Mesodermal cell (in vitro differentiated cells): ENCODE data around the gene NT5C2.

ENCODE experiments used
- H3K27ac ChIP-seq: 2 replicates; pipeline ENCODE4 v1.7.0; 2013; ENCODE audit warnings: mild to moderate bottlenecking, low read depth, low read length, moderate library complexity; ENCODE audit not compliant: severe bottlenecking
- H3K36me3 ChIP-seq: 2 replicates; pipeline ENCODE4 v1.7.1; 2013; ENCODE audit warnings: mild to moderate bottlenecking, low read length, moderate library complexity; ENCODE audit not compliant: control insufficient read depth, insufficient read depth
- H3K4me1 ChIP-seq: one replicate; pipeline ENCODE4 v1.7.1; 2013; ENCODE audit warnings: mild to moderate bottlenecking, low read length; ENCODE audit not compliant: insufficient read depth, control insufficient read depth, poor library complexity, severe bottlenecking
- H3K4me3 ChIP-seq: 2 replicates; pipeline ENCODE4 v1.7.0; 2013; ENCODE audit warnings: low read length, control low read depth, mild to moderate bottlenecking; ENCODE audit not compliant: insufficient read depth, poor library complexity, severe bottlenecking; ENCODE audit errors: extremely low read depth
- H3K9me3 ChIP-seq: 2 replicates; pipeline ENCODE4 v1.7.1; 2013; ENCODE audit warnings: mild to moderate bottlenecking, low read length, moderate library complexity; ENCODE audit not compliant: control insufficient read depth
- WGBS, 2 experiments: methylation state at CpG; one replicate each; pipeline ENCODE4 v1.1.5; 2013; ENCODE audit warnings: missing lambda C conversion rate in 2 of 2; ENCODE audit not compliant: insufficient coverage in 2 of 2; 5-methylcytosine and 5-hydroxymethylcytosine counted together

NT5C2 gene

DNA sequence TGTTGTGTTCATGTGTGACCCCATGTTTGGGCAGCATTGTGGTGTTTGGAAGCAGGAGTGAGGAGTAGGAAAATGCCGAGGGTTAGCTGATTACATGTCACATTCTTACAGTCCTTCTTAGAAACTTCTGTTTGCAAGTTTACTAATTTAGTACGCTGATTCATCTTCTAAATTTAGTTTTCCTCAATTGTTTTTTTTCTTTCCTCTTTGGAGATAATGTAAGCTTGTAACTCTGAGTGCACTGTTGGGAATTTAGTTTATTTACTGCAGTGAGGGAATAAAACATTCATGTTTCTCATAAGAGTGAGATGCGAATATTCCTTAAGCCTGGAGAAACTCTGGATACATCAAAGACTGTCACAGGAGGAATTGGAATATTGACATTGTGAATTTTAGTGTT lies 135.0 kb downstream of the NT5C2 start:
- peaks cover 8% of the 10 kb centered on the region for H3K4me1 ChIP-seq
- no peak overlapping the region for H3K4me3 ChIP-seq
- WGBS, 2 experiments, result 92 to 100% methylated on average over 1 of the region's 3 CpGs
- no peaks in the 10 kb centered on the region for H3K36me3 ChIP-seq
- H3K9me3 ChIP-seq, result no peaks in the 10 kb centered on the region
- H3K27ac ChIP-seq, result no peak overlapping the region

DNA sequence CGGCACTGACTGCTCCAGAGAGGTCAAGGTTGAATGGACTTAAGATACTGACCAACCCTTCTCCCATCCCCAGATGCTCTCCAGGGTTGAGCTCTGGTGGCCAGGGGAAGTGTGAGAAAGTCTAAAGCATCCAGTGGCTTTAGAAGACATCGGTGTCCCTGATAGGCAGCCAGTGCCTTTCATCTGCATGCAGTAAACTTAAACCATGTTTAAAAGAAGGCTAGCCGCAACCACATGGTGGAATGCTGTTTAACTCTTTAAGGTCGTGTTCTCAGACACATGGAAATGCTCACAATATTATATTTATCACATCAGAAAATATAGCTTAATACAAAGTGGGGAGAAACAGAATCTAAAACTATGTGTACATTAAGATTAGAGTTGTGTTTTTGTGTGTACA lies 138.0 kb downstream of the NT5C2 start:
- WGBS, 2 experiments, result 78 to 100% methylated on average over 1 of the region's 4 CpGs
- Histone ChIP-seq H3K4me3 (no peak overlapping the region), H3K4me1 (peaks cover 8% of the 10 kb centered on the region), H3K27ac (no peak overlapping the region), H3K36me3 (no peaks in the 10 kb centered on the region), H3K9me3 (no peaks in the 10 kb centered on the region)

DNA sequence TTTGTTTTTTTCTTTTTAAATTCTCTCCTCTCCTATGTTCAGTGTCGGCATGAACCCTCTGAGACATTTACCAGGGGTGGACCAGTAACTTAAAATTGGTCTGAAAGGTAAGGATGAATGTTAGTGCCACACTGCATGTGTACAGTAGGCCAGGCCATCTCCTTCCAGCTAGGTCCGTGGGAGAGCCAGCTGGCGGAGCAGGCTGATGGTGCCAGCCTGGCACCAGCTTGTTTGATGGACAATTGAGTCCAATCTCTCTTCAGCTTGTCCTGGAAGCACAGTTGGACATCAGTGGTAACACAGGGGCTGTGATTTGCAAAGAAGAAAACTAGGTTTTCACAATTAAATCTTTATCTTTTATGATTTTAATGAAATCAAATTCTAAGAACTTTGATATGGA lies 138.5 kb downstream of the NT5C2 start:
- no peaks in the 10 kb centered on the region for H3K36me3 ChIP-seq
- H3K27ac ChIP-seq, result no peak overlapping the region
- peaks cover 8% of the 10 kb centered on the region for H3K4me1 ChIP-seq
- no peaks in the 10 kb centered on the region for H3K9me3 ChIP-seq
- WGBS, 2 experiments, result 98 to 100% methylated on average over 2 of the region's 3 CpGs
- H3K4me3 ChIP-seq, result no peak overlapping the region

DNA sequence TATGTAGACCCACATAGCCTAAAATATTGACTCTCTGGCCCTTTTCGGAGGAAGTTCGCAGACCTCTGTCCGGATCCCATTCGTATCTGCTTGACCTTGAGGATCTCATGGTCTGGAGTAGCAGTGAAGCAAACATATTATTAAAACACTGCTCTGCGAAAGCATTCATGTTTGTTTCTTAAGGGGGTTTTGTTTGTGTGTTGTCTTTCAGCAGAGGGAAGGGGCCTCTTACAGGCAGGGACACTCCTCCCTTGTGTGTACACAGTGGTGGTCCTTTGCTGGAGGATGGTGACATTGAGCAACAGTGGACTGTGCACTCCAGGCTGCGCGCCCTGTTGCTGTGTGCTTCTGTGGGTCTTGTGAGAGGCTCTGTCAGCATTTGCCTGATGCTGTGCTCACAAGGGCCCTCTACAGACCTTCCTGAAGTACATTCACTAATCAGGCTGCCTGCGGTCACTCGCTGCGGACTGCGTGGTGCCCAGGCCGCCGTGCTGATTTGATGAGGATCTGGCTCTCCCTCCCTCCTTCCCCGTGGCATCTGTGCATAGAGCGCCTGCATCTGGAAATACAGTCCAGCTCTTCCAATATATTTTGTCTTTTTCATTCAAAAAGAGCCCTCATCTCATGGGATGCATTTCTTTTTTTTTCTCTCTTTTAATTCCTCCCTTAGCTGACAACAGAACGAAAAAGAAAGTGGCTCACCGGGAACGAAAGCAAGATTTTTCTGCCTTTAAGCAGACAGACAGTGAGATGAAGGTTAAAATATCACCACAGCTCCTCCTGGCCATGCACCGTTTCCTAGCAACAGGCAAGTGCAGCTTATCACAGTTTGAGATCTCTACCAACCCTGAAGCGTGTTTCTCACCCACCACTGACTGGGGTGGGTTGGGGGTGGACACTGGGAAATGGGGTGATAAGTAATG lies 139.2 kb downstream of the NT5C2 start:
- H3K36me3 ChIP-seq, result no peaks in the 10 kb centered on the region
- no peaks in the 10 kb centered on the region for H3K9me3 ChIP-seq
- WGBS, 2 experiments, result 47 to 55% methylated on average over 11 to 14 of the region's 20 CpGs
- peaks cover 8% of the 10 kb centered on the region for H3K4me1 ChIP-seq
- no peak overlapping the region for H3K4me3 ChIP-seq
- peak overlapping the region; percentile 24 for H3K27ac ChIP-seq

DNA sequence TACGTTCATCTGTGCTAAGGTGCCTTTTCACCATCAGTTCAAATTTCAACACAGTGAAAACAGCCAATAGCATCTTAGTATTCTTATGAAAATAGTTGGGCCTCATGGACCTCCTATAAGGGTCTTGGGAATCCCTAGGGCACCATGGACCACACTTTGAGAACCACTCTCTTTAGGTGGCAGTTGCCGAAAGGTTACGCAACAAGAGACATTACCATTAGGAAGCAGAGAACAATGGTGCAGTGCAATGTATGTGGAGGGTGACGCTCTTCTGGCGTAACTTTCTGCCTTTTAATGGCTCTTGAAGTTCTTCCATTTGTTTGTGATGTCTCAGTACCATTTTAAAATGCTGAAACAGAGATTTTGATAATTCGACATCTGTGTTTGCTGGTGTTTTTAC lies 143.8 kb downstream of the NT5C2 start:
- no peak overlapping the region for H3K27ac ChIP-seq
- no peak overlapping the region for H3K4me3 ChIP-seq
- no peaks in the 10 kb centered on the region for H3K36me3 ChIP-seq
- 78 to 90% methylated on average over 5 to 6 of the region's 6 CpGs for WGBS, 2 experiments
- H3K4me1 ChIP-seq, result peaks cover 18% of the 10 kb centered on the region
- H3K9me3 ChIP-seq, result no peaks in the 10 kb centered on the region

DNA sequence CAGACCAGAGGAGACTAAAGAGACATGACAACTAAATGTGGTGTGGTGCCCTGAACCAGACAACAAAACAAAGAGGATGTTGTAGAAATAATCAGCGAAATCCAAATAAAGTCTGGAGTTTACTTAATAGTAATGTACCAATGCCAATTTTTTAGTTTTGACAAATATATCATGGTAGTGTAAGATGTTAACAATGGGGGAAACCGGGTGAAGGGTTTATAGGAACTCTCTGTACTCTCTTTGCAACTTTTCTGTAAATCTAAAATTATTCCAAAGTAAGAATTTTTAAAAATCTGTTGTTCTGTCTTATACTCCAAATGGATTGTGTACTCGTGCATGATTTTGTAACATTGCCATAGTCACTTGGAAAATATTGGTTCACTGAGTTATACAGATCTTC lies 145.7 kb downstream of the NT5C2 start:
- 80 to 100% methylated on average over 1 of the region's 3 CpGs for WGBS, 2 experiments

DNA sequence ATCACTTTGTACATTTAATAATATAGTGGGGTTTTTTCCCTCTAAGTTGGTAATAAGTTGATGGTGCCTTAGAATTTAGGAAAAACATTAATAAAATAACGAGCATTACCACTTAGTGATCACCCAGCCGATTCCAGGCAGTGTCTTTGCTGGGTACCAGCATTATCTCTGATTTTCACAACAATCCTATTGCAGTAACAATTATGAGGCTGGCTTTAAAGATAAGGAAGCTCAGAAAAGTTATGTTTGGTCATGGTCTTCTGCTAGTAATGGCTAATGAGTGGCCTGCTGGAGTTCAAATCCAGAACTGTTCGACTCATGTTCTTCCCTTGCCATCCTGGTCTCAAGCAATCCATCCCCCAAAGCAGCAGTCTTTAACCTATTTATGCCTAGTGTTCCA lies 147.1 kb downstream of the NT5C2 start:
- no CpG with 5 or more reads among the region's 3 CpGs for WGBS, 2 experiments
- peaks cover 19% of the 10 kb centered on the region for H3K4me1 ChIP-seq
- H3K9me3 ChIP-seq, result no peaks in the 10 kb centered on the region
- no peak overlapping the region for H3K27ac ChIP-seq
- H3K4me3 ChIP-seq, result no peak overlapping the region
- H3K36me3 ChIP-seq, result no peaks in the 10 kb centered on the region

More for the DNA sequence above, 145.7 kb downstream of the NT5C2 start:
- Histone ChIP-seq H3K36me3 (no peaks in the 10 kb centered on the region), H3K4me3 (no peak overlapping the region), H3K27ac (no peak overlapping the region), H3K4me1 (peaks cover 19% of the 10 kb centered on the region), H3K9me3 (no peaks in the 10 kb centered on the region)

DNA sequence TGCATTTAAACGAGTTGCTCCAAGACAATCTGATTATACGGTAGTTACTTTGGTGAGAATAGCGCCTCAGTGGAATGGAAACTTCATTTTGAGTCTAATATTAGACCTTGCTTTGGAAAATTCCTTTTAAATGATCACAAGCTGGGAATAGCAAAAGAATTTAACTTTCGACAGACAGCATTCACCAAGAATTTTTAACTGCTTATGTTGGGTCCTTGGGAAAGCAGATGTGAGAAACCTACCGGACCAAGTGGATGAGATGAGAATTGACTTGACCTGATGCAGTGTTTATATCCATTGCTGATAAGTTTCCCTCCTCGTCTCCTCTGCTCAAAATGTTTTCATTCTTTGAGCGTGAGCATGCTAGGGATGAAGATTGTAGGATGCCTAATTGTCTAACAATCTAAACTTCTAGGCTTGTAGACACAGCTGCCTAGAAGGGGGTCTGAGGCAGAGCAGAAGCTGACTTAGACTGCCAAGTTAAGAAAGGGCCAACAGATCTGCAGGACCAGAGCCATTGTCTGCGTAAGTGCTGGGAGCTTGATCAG lies 148.1 kb downstream of the NT5C2 start:
- H3K9me3 ChIP-seq, result no peaks in the 10 kb centered on the region
- H3K36me3 ChIP-seq, result no peaks in the 10 kb centered on the region
- WGBS, 2 experiments, result 39 to 82% methylated on average over 2 to 8 of the region's 8 CpGs
- H3K4me1 ChIP-seq, result peaks cover 26% of the 10 kb centered on the region
- H3K27ac ChIP-seq, result peak overlapping the region; percentile 89
- no peak overlapping the region for H3K4me3 ChIP-seq

DNA sequence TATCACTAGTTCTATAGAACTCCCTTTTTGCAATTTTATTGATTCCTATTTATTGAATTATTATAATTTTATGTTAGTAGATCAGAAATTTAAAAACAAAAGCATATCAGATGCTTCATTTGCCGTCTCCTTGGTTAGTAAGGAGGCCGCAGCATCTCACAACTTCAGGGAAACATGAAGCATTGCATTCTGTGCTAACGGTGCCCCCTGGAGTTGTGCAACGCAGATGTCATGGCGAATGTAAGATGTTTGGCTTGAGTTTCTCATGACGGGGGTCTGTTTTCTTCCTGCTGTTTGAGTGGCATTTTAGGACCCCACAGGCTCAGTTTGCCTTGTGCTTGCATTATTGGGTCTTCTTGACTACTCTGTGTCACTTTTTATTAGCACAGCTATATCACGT lies 150.2 kb downstream of the NT5C2 start:
- Histone ChIP-seq H3K27ac (no peak overlapping the region), H3K36me3 (no peaks in the 10 kb centered on the region), H3K9me3 (no peaks in the 10 kb centered on the region), H3K4me3 (no peak overlapping the region), H3K4me1 (peaks cover 31% of the 10 kb centered on the region)
- WGBS, 2 experiments, result 82 to 85% methylated on average over 6 to 7 of the region's 7 CpGs

DNA sequence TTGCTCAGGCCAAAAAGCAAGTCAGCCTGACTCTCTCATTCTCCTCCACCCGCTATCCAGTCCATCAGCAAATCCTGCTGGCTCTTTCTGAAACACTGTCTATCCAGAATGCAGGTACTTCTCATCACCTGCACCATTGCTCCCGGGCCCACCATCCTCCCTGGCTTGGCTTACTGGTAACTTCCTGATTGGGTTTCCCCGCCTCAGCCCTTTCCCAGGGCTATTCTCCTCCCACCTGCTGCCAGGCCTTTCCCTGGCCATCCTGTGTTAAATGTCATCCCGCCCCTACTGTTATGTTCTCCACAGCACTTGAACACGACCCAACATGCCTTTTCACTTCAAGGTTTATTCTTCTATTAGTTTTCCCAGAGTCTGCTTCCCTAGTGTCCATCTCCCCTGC lies 150.9 kb downstream of the NT5C2 start:
- WGBS, 2 experiments, result 70 to 88% methylated on average over 4 to 5 of the region's 5 CpGs
- Histone ChIP-seq H3K9me3 (no peaks in the 10 kb centered on the region), H3K4me1 (peaks cover 31% of the 10 kb centered on the region), H3K36me3 (no peaks in the 10 kb centered on the region), H3K27ac (no peak overlapping the region), H3K4me3 (no peak overlapping the region)

DNA sequence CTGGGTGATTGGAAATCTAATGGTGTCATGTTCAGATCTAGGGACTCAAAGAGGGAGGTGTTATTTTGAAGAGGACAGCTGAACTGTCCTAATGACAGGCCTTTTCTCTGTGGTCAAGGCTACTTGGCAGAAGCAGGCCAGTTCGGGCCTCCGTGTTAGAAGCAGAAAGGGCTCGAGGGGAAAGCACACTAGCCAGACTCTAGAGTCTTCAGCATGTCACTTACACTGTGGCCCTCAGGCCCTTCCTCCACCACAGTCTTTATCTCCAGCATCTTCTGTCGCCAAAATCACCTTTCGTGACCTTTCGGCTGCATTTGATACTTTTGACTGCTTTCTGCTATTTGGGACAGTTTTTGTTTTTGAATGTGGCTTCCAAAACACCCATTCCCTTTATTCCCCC lies 151.7 kb downstream of the NT5C2 start:
- Histone ChIP-seq H3K27ac (no peak overlapping the region), H3K9me3 (no peaks in the 10 kb centered on the region), H3K4me1 (peaks cover 31% of the 10 kb centered on the region), H3K4me3 (no peak overlapping the region), H3K36me3 (no peaks in the 10 kb centered on the region)
- 91 to 94% methylated on average over 3 to 6 of the region's 6 CpGs for WGBS, 2 experiments
